GM18526 (cell line): Measurements from ENCODE around the gene MYL3.

ENCODE experiments used
- POLR2A ChIP-seq: IDR thresholded peaks from 3 replicates; pipeline ENCODE4 v1.6.1; 2011; ENCODE audit not compliant: insufficient read length; ENCODE audit errors: extremely low read depth

Gene MYL3

DNA sequence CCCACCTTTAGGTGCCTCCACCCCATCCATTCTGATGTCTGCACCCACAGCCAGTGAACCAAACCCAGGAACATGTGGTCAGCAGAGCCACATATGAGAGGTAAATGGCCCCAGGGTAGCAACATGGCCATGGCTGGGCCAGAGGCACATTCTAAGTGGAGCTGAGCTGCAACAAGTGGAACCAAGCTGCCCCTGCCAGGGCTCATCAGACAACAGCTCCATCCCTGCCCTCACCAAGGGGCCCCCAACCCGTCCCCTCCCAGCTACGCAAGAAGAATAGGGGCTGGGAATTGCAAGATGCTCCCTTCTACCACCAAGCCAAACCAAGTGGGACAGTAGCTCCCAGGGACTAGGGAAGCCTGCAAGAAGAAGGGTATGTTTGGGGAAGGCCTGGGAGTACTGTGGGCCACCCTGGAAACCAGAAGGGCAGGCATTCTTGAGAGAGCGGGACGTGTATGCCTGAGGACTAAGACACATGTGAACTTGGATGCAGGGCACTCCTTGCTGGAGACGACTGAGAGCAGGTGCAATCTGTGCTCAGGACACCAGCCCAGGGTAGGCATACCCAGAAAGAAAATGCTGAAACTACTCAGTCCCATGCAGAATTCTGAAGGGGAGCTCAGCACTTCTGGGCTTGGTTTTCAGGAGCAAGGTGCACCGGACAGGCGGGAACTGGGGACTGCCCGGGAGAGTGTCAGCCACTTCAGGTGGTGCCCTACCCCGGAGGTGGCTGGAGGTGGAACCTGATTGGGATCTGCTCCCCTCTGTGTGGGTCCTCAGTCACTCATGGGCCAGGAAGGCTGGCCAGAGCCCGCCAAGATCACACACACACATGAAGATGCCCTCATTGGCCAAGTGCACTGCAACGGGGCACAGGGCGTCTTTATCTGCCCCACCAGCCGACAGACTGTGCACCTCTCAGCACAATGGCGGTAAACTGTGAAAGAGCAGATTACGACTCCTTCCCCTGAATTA, 9.5 kb downstream of the MYL3 start:
- no peak for TF ChIP-seq POLR2A

DNA sequence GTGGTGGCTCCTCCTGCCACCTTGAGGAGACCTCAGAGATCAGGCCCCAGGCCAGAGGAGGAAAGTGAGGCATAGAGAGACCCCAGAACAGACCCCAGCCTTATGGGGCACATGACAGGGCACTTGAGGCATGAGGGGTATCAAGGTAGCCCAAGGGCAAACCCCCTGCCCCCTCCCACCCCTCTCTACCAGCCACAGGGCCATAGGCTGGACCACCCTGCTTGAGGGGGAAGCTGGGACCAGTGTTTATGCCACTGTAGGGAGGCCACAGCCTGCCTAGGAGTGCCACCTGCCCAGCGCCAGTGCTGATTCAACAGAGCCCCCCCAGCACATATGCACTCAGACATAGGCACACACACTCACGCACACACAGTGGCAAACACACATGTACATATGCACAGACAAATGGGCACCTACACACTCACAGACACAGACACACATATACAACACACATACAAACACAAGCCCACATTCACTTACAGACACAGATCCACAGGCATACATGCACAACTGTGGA, 10.3 kb downstream of the MYL3 start:
- TF ChIP-seq POLR2A: no peak

- no peak for TF ChIP-seq POLR2A
Observed at GRCh38 chr3:46852334-46852720, 10.9 kb downstream of the MYL3 start.

DNA sequence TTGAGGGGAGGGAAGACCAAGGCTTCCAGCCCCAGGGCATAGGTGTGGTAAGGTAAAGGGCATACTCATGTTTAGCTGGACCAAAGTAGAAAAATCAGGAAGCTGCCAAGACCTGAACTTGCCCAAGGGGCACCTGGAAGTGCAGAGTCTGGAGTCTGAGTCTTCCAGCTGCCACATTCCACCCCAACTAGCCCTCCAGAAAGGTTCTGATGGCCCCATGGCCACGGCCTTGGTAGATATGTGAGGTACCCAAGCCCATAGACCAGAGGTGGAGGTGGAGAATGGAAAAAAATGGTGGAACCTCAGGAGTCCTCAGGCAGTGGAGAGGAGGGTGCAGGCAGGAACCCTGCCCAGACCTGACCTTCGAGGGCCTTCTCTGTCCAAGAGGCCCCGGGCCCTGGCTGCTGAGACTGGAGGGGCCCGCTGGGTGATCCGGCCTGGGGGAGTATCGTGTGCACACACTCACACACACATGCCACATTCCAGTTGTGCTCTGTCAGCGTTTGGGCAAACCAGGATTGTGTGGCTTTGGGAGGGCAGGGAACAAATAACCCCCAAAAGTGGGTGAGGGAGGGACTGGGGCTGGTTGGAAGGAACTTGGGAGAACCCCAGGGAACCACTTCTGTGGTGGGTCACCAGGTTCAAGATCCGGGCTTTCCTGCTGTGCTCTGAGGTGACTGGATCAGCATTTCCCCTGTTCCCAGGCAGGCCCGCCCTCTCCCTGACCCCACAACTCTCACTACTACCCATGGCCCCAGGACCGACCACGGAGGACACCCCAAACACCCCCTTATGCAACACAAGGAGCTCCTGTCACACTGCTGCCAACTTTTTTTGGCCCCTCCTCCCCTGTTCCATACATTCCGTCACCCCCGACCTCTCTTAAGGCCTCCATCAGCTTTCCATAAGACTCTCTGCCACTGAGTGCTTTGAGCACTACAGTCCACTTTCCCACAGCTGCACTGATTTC, 11.6 kb downstream of the MYL3 start:
- no peak for TF ChIP-seq POLR2A

DNA sequence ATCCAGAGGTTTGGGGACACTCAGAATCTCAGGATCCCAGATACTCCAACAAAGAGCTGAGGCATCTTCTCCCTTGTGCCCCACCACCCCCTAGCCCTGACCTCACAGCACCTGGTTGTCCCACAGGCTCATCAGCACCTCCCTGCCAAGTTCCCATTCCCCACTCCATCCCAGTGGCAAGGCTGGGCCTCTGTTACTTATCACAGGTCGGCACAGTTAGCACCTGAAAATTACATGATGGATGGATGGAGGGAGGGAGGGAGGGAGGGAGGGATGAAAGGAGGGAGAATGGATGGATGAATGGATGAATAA, 12.8 kb downstream of the MYL3 start:
- TF ChIP-seq POLR2A: no peak

GRCh38 chr3:46849686-46850467, 13.4 kb downstream of the MYL3 start:
- no peak for TF ChIP-seq POLR2A

- no peak for TF ChIP-seq POLR2A
Observed at GRCh38 chr3:46849045-46849631, 14.1 kb downstream of the MYL3 start.

DNA sequence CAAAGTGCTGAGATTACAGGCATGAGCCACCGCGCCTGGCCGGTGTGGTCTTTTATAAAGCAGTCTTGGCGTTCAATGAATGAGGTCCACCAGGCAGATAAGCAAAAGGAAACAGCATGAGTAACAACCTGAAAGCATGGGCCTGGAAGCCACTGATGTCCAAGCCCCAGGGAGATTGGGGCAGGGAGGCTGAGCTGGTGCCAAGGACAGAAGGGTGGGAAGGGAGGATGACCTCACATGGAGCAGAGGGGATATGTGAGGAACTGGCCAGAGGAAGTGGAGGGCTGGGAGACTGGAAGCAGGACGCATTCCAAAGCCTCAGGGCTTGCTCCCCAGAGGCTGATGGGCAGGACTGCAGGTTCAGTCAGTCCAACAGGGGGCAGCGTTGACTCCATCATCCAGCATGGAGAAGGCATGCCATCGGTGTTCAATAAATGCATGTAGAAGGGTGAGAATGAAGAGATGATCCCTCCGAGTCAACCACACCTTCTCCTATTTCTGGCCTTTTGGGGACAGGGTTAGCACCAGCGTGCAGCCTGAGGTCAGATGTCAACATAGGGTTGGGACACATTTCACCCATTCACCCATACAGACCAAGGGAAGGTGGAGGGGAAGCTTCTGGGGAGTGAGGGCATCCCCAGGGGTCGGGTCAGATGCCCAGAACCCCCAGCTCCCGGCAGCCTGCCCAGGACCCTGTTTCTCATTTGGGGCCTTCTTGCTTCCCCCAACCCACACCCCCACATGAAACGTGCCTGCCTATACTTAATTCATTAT, 14.8 kb downstream of the MYL3 start:
- TF ChIP-seq POLR2A: no peak

DNA sequence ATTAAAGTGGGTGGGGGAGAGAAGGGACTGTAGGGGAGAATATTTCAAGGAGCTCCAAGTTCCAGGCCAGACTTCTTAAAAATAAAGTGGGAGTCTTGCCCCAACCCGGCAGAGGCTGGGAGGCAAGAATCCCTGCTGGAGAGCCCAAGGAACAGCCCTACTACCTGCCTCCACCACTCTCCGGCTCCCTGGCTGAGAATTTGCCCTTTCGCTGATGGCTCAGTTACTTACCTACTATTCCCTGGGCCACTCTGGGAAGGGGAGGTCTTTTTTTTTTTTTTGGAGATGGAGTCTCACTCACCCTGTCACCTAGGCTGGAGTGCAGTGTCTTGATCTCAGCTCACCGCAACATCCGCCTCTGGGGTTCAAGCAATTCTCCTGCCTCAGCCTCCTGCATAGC, 15.5 kb downstream of the MYL3 start:
- no peak for TF ChIP-seq POLR2A

- no peak for TF ChIP-seq POLR2A
Observed at GRCh38 chr3:46846624-46847542, 16.4 kb downstream of the MYL3 start.

- TF ChIP-seq POLR2A: peak; percentile 64
Observed at GRCh38 chr3:46845860-46846623, 17.2 kb downstream of the MYL3 start.

- TF ChIP-seq POLR2A: no peak
Observed at GRCh38 chr3:46845397-46845859, 17.8 kb downstream of the MYL3 start.
